Parathyroid adenoma (tissue), 2 donors: Measurements from ENCODE around the gene ARHGAP42.
"Not testable (repeated sequence)": the region's sequence is repeated elsewhere in the genome, so short reads cannot be mapped to it uniquely, and the experiment has no call there.

ENCODE experiments used
- H2AFZ ChIP-seq: fragments of 300-600 bp; sonication (generic); one replicate; pipeline ENCODE4 v1.7.0; 2017; ENCODE audit warnings: antibody characterized with exemption, mild to moderate bottlenecking
- H3K27ac ChIP-seq: fragments of 300-600 bp; sonication (generic); one replicate; pipeline ENCODE4 v1.7.0; 2017
- H3K27me3 ChIP-seq: fragments of 300-600 bp; sonication (generic); one replicate; pipeline ENCODE4 v1.7.0; 2017; ENCODE audit warnings: low read length; ENCODE audit not compliant: control insufficient read depth, insufficient read depth
- H3K36me3 ChIP-seq: fragments of 300-600 bp; sonication (generic); one replicate; pipeline ENCODE4 v1.7.0; 2017; ENCODE audit warnings: low read length; ENCODE audit not compliant: control insufficient read depth, insufficient read depth
- H3K4me1 ChIP-seq: fragments of 300-600 bp; sonication (generic); one replicate; pipeline ENCODE4 v1.7.0; 2017; ENCODE audit warnings: control low read depth
- H3K4me2 ChIP-seq: fragments of 300-600 bp; sonication (generic); one replicate; pipeline ENCODE4 v1.7.0; 2017; ENCODE audit warnings: low read length
- H3K4me3 ChIP-seq: fragments of 300-600 bp; sonication (generic); one replicate; pipeline ENCODE4 v1.7.0; 2017; ENCODE audit warnings: low read depth, low read length
- H3K79me2 ChIP-seq: fragments of 300-600 bp; sonication (generic); one replicate; pipeline ENCODE4 v1.7.0; 2017; ENCODE audit warnings: control low read depth
- H3K9ac ChIP-seq: fragments of 300-600 bp; sonication (generic); one replicate; pipeline ENCODE4 v1.7.0; 2017; ENCODE audit warnings: mild to moderate bottlenecking
- H3K9me3 ChIP-seq: fragments of 300-600 bp; sonication (generic); one replicate; pipeline ENCODE4 v1.7.0; 2017; ENCODE audit warnings: low read length; ENCODE audit not compliant: control insufficient read depth
- CTCF ChIP-seq: fragments of 300-600 bp; sonication (generic); IDR thresholded peaks from one replicate; pipeline ENCODE4 v1.7.0; 2017; ENCODE audit warnings: antibody characterized with exemption, mild to moderate bottlenecking
- donor health status: primary hyperparathyroidism.

ARHGAP42 gene

GRCh38 chr11:100739666-100740065 lies 52.6 kb downstream of the ARHGAP42 start:
- Histone ChIP-seq H3K79me2 (no peaks in the 10 kb centered on the region), H3K4me2 (no peak overlapping the region), H3K4me1 (peaks cover 14% of the 10 kb centered on the region), H3K27ac (peak overlapping the region; percentile 56), H3K36me3 (no peaks in the 10 kb centered on the region), H3K4me3 (no peak overlapping the region), H3K27me3 (no peaks in the 10 kb centered on the region), H2AFZ (no peak overlapping the region), H3K9ac (no peak overlapping the region), H3K9me3 (no peaks in the 10 kb centered on the region)
- TF ChIP-seq CTCF = no peak

DNA sequence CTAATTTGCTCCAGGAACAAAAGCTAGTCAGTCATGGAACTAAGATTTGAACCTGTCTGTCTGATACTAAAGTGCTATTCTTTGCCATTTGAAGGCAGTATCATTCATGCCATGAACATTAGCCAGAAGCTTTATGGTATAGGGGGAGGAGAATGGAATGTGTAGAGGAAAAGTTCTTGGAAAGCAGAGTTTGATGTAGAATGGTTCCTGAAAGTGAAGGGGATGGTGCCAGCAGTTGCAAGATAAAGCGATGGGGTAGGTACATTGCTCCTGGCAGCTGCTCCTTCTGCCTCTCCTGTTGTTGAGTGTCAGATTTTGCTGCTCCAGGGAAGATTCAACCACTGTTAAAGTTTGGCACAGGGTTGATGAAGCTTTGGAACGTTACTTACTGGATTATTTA lies 53.4 kb downstream of the ARHGAP42 start:
- Histone ChIP-seq H3K27me3 (no peaks in the 10 kb centered on the region), H3K9ac (no peak overlapping the region), H3K27ac (peak overlapping the region; percentile 56), H3K36me3 (no peaks in the 10 kb centered on the region), H3K4me2 (no peak overlapping the region), H3K9me3 (no peaks in the 10 kb centered on the region), H3K4me1 (peaks cover 14% of the 10 kb centered on the region), H3K4me3 (no peak overlapping the region), H3K79me2 (no peaks in the 10 kb centered on the region), H2AFZ (peak overlapping the region; percentile 17)
- TF ChIP-seq CTCF = no peak

DNA sequence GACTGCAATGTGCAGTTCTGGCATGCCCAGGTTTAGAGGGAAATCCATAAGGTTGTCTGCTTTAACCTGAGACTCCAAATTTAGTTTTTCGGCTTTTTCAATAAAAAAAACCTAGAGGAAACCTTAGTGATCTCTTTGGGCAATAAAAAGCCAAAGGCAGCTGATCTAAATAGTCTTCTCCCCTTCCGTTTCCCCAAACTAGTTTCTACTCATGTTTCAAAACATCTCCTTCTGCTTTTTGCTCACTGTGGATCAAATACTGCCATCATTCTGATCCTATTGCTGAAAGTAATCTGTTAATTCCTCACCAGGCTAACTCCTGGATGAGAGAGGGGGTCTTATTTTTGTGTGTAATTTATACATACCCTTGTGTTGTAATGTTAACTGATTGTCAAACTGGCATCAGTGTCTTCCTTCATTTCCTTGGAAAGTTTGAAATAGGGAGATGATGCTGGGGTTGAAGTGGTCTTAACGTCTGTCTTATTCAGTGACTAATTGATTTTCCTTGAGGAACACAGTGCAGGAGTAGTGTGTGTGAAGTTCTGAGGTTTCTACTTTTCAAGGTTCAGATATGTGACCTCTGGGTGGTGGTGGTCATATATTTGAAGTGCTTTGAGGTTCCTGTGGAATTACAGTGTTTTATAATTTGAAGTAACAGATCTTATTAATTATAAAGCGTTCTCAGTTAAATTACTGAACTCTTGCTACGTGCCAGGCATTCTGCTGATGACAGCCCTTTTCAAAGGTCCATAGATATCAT lies 55.0 kb downstream of the ARHGAP42 start:
- Histone ChIP-seq H3K27me3 (no peaks in the 10 kb centered on the region), H2AFZ (peak overlapping the region; percentile 50), H3K9me3 (no peaks in the 10 kb centered on the region), H3K36me3 (no peaks in the 10 kb centered on the region), H3K9ac (no peak overlapping the region), H3K4me1 (peaks cover 8% of the 10 kb centered on the region), H3K4me2 (no peak overlapping the region), H3K79me2 (no peaks in the 10 kb centered on the region), H3K27ac (peak overlapping the region; percentile 49), H3K4me3 (no peak overlapping the region)
- no peak for TF ChIP-seq CTCF

DNA sequence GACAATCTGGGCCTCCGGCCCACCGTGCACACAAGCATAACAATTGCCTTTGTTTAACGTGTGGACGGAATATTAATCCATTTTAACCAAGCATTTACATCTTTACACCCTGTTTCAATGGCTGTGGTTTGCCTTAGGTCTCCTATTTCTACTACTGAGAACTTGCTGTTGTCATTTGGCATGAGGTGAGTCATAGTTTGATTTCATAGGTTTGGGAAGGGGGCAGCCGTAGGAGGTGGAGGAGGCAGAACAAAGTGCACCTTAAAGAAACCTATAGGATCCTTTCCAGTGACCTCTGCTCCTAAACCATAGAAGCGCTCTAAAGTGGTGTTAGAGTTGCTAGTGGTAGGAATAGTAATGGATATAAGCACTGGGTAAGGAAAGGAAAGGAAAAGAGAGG lies 59.4 kb downstream of the ARHGAP42 start:
- Histone ChIP-seq H3K9me3 (no peaks in the 10 kb centered on the region), H3K27me3 (no peaks in the 10 kb centered on the region), H3K4me2 (no peak overlapping the region), H3K4me1 (peaks cover under 1% of the 10 kb centered on the region), H3K79me2 (no peaks in the 10 kb centered on the region), H3K9ac (no peak overlapping the region), H3K27ac (no peak overlapping the region), H2AFZ (no peak overlapping the region), H3K4me3 (no peak overlapping the region), H3K36me3 (no peaks in the 10 kb centered on the region)
- TF ChIP-seq CTCF = no peak

DNA sequence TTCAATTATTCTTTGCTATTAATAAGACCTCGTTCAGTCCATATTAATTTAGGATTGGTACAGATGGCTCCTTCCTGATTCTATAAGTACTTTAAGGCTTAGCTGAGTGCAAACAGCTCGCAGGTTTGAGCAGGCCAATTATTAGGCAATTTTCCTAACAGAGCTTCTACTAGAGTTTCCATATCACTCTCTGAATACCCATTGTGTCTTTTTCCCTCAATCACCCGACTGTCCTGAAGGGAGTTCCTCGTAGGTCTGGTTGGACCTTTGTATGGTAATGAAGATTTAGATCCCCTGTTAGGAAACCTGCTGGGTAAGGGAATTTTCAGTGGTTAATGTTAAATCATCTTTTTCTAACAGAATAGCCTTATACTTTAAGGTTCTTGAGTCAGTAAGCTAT lies 61.1 kb downstream of the ARHGAP42 start:
- Histone ChIP-seq H3K9me3 (no peaks in the 10 kb centered on the region), H3K27me3 (no peaks in the 10 kb centered on the region), H3K27ac (no peak overlapping the region), H3K36me3 (no peaks in the 10 kb centered on the region), H3K4me2 (no peak overlapping the region), H3K79me2 (no peaks in the 10 kb centered on the region), H3K4me1 (no peaks in the 10 kb centered on the region), H2AFZ (no peak overlapping the region), H3K9ac (no peak overlapping the region), H3K4me3 (no peak overlapping the region)
- no peak for TF ChIP-seq CTCF

DNA sequence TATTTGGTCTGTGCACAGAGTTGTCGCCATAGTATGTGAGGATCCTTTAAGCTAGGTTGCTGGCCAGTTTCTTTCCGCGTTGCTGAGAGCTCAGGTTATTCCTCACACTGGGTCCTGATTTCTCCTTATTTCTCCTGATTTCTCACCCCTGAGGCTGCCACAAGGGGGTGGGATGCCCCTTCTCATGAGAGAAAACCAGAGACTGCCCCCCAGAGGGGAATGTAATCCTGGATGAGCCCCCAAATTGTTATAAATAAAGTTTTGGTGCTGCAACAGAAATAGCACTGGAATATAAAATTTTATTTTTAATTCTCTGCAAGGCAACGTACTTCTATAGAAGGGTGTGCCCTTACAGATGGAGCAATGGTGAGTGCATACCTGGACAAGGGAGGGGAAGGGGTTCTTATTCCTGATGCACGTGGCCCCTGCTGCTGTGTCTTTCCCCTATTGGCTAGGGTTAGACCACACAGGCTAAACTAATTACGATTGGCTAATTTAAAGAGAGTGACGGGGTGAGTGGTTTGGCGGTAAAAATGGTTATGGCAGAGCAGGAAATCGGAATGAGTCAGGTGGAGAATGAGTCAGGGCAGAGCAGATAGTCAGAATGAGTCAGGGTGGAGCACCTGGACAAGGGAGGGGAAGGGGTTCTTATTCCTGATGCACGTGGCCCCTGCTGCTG lies 62.9 kb downstream of the ARHGAP42 start:
- H3K27me3 ChIP-seq, H3K4me1 ChIP-seq, H3K27ac ChIP-seq, H3K9me3 ChIP-seq, H3K79me2 ChIP-seq, H3K4me2 ChIP-seq, H3K4me3 ChIP-seq, H3K9ac ChIP-seq, H3K36me3 ChIP-seq, H2AFZ ChIP-seq: not testable (repeated sequence)

DNA sequence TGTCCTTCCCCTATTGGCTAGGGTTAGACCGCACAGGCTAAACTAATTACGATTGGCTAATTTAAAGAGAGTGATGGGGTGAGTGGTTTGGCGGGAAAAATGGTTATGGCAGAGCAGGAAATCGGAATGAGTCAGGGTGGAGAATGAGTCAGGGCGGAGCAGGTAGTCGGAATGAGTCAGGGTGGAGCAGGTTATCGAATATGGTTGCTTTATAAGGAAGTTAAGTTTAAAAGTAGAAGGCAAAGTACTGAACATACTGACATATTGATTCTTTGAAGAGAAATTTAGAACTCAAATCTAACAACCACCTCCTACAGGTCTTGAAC lies 63.4 kb downstream of the ARHGAP42 start:
- H3K4me3 ChIP-seq, H2AFZ ChIP-seq, H3K4me1 ChIP-seq, H3K79me2 ChIP-seq, H3K27me3 ChIP-seq, H3K9ac ChIP-seq, H3K27ac ChIP-seq, H3K9me3 ChIP-seq, H3K36me3 ChIP-seq, H3K4me2 ChIP-seq: not testable (repeated sequence)
